ENCODE data around the gene OXSR1.

- TF ChIP-seq CTCF (IDR thresholded peaks at IDR 0.05) (no peak), POLR2A (IDR thresholded peaks at IDR 0.05) (no peak)
Measured at GRCh38 chr3:38163841-38164642, 1.3 kb upstream of the OXSR1 start.
